NT2/D1 (cell line): Measurements from ENCODE around the gene PSKH1.

Experiments used
- DNase-seq: peaks from one replicate; pipeline ENCODE4 v3.0.0-alpha.2; 2011; ENCODE audit warnings: low read depth, low spot score
- H3K27me3 ChIP-seq: 2 replicates; pipeline ENCODE4 v1.6.0; 2011; ENCODE audit warnings: mild to moderate bottlenecking; ENCODE audit not compliant: insufficient read length, insufficient read depth
- H3K36me3 ChIP-seq: 2 replicates; pipeline ENCODE4 v1.6.1; 2011; ENCODE audit warnings: mild to moderate bottlenecking, low read length, mixed read lengths; ENCODE audit not compliant: insufficient read depth, insufficient read length
- H3K4me1 ChIP-seq: 2 replicates; pipeline ENCODE4 v1.5.1; 2011; ENCODE audit not compliant: insufficient read depth, insufficient read length
- H3K4me3 ChIP-seq: 2 replicates; pipeline ENCODE4 v1.5.1; 2011; ENCODE audit warnings: low read depth; ENCODE audit not compliant: insufficient read length
- H3K9ac ChIP-seq: 2 replicates; pipeline ENCODE4 v1.6.0; 2011; ENCODE audit warnings: low read depth; ENCODE audit not compliant: insufficient read length
- H3K9me3 ChIP-seq: 2 replicates; pipeline ENCODE4 v1.5.1; 2011; ENCODE audit warnings: mild to moderate bottlenecking, low read length; ENCODE audit not compliant: insufficient read depth
- SUZ12 ChIP-seq: IDR thresholded peaks from 2 replicates; pipeline ENCODE4 v1.6.1; 2011; ENCODE audit not compliant: insufficient read length, insufficient read depth; ENCODE audit errors: extremely low read depth
- YY1 ChIP-seq: IDR thresholded peaks from 2 replicates; pipeline ENCODE4 v1.6.1; 2011; ENCODE audit not compliant: insufficient read length, insufficient read depth
- ZNF274 ChIP-seq: IDR thresholded peaks from 2 replicates; pipeline ENCODE4 v1.6.1; 2011; ENCODE audit warnings: mild to moderate bottlenecking, low read depth, low read length

The PSKH1 gene

GRCh38 chr16:67940446-67941089, 47.5 kb downstream of the PSKH1 start:
- no peak overlapping the region for H3K9ac ChIP-seq
- H3K4me3 ChIP-seq, result no peak overlapping the region
- H3K4me1 ChIP-seq, result peaks cover 13% of the 10 kb centered on the region
- peaks cover 68% of the 10 kb centered on the region for H3K36me3 ChIP-seq
- no peaks in the 10 kb centered on the region for H3K9me3 ChIP-seq
- no peaks in the 10 kb centered on the region for H3K27me3 ChIP-seq
- TF ChIP-seq ZNF274 (no peak), YY1 (no peak), SUZ12 (no peak)
- DNase-seq, result no peak

GRCh38 chr16:67941469-67942199, 48.6 kb downstream of the PSKH1 start:
- TF ChIP-seq ZNF274 (no peak), YY1 (no peak), SUZ12 (no peak)
- no peak overlapping the region for H3K4me3 ChIP-seq
- H3K27me3 ChIP-seq, result no peaks in the 10 kb centered on the region
- peaks cover 79% of the 10 kb centered on the region for H3K36me3 ChIP-seq
- no peaks in the 10 kb centered on the region for H3K9me3 ChIP-seq
- H3K9ac ChIP-seq, result no peak overlapping the region
- DNase-seq, result no peak
- H3K4me1 ChIP-seq, result peaks cover 13% of the 10 kb centered on the region

DNA sequence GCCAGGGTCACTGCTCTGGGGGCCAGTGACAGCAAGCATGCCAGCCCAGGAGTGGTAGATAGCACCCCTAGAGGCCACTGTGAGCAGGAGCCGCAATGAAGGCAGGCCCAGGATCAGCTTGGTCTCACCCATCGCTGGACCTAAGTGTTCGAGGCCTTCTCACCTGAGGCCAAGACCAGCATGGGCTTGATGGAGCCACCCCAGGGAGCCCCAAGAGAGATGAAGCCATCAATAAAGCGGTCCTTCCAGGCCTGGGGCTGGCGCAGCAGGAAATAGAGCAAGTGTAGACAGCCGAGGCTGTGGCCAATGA, 49.1 kb downstream of the PSKH1 start:
- Histone ChIP-seq H3K9me3 (no peaks in the 10 kb centered on the region), H3K27me3 (no peaks in the 10 kb centered on the region), H3K36me3 (peaks cover 84% of the 10 kb centered on the region), H3K9ac (no peak overlapping the region), H3K4me1 (peaks cover 13% of the 10 kb centered on the region), H3K4me3 (no peak overlapping the region)
- TF ChIP-seq SUZ12 (no peak), ZNF274 (no peak), YY1 (no peak)
- peak; percentile 30 for DNase-seq

GRCh38 chr16:67942510-67943255, 49.6 kb downstream of the PSKH1 start:
- Histone ChIP-seq H3K36me3 (peaks cover 89% of the 10 kb centered on the region), H3K27me3 (no peaks in the 10 kb centered on the region), H3K9ac (no peak overlapping the region), H3K4me1 (peaks cover 13% of the 10 kb centered on the region), H3K4me3 (no peak overlapping the region), H3K9me3 (no peaks in the 10 kb centered on the region)
- TF ChIP-seq YY1 (no peak), SUZ12 (no peak), ZNF274 (no peak)
- no peak for DNase-seq

- DNase-seq, result no peak
- no peak overlapping the region for H3K4me3 ChIP-seq
- H3K4me1 ChIP-seq, result peaks cover 13% of the 10 kb centered on the region
- no peaks in the 10 kb centered on the region for H3K27me3 ChIP-seq
- H3K36me3 ChIP-seq, result peaks cover 95% of the 10 kb centered on the region
- no peaks in the 10 kb centered on the region for H3K9me3 ChIP-seq
- H3K9ac ChIP-seq, result no peak overlapping the region
- TF ChIP-seq YY1 (no peak), ZNF274 (no peak), SUZ12 (no peak)
Measured at GRCh38 chr16:67943256-67943618, 50.2 kb downstream of the PSKH1 start.

- peaks cover 99% of the 10 kb centered on the region for H3K36me3 ChIP-seq
Measured at GRCh38 chr16:67943619-67944504, 50.8 kb downstream of the PSKH1 start, which contains the start of gene LCAT. Gene LCAT (minus strand): TSS chr16:67944120. CDS start chr16:67944101, 19 bp downstream.

More at GRCh38 chr16:67943619-67944504, 50.8 kb downstream of the PSKH1 start, which contains the start of gene LCAT:
- H3K4me3 ChIP-seq, result no peak within 1 kb of the TSS
- no peak within 1 kb of the TSS for H3K9ac ChIP-seq
- peaks cover 13% of the 10 kb centered on the region for H3K4me1 ChIP-seq
- DNase-seq, result no peak
- no peaks in the 10 kb centered on the region for H3K27me3 ChIP-seq
- no peak for TF ChIP-seq ZNF274
- TF ChIP-seq SUZ12, result no peak
- TF ChIP-seq YY1, result no peak
- H3K9me3 ChIP-seq, result no peaks in the 10 kb centered on the region
